ENCODE measurements around the gene ERGIC1.
A peak's percentile ranks its signal among the peaks of the same experiment; 100 is the strongest.

The ERGIC1 gene

GRCh38 chr5:172898843-172899369, 64.9 kb downstream of the ERGIC1 start:
- Mint-ChIP-seq H3K4me1 (peaks cover 51% of the 10 kb centered on the region), H3K4me3 (no peak overlapping the region), H3K9me3 (no peaks in the 10 kb centered on the region), H3K27me3 (ENCODE audit: low read depth, poor library complexity) (peaks cover 6% of the 10 kb centered on the region), H3K27ac (no peak overlapping the region), H3K36me3 (ENCODE audit: low read depth) (peaks cover 24% of the 10 kb centered on the region)
- DNase-seq: no peak
- TF ChIP-seq CTCF (IDR thresholded peaks at IDR 0.05): no peak

- Mint-ChIP-seq H3K4me3 (no peak overlapping the region), H3K36me3 (ENCODE audit: low read depth) (peaks cover 27% of the 10 kb centered on the region), H3K27me3 (ENCODE audit: low read depth, poor library complexity) (peaks cover 6% of the 10 kb centered on the region), H3K4me1 (peaks cover 56% of the 10 kb centered on the region), H3K9me3 (no peaks in the 10 kb centered on the region), H3K27ac (no peak overlapping the region)
- no peak for TF ChIP-seq CTCF (IDR thresholded peaks at IDR 0.05)
- DNase-seq: no peak
Measured at GRCh38 chr5:172899436-172899835, 65.4 kb downstream of the ERGIC1 start.

DNA sequence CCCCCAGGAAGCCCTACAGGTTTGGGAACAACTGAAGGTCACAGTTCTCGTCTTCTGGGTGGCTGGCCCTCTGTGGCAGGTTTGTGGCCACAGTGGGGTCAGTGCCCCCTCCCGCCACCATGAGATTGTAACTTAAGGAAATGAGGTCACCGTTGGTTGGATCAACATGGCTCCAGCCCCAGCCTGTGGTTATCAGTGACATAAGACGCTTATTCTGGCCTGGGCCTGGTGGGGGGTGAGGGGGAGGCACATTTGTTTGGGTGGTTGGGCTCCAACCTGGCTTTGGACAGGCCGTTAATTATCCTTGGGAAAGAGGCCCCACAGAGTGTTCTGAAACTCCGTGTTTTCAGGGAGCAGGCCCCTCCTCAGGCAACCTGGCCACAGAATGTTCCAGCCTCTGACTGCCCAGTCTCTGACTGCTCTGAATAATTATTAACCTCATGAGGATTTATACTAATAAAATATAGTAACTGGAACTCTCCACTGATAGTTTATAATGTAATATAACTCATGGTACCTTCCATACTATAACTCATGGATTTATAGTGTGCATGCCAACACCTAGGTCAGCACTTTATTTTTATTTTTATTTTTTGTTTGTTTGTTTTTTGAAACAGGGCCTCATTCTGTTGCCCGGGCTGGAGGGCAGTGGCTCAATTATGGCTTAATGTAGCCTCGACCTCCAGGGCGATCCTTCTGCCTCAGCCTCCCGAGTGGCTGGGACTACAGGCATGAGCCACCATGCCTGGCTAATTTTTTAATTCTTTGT, 67.1 kb downstream of the ERGIC1 start:
- Mint-ChIP-seq H3K4me3 (peak overlapping the region; percentile 9), H3K27me3 (ENCODE audit: low read depth, poor library complexity) (peaks cover 6% of the 10 kb centered on the region), H3K4me1 (peaks cover 74% of the 10 kb centered on the region), H3K36me3 (ENCODE audit: low read depth) (peaks cover 22% of the 10 kb centered on the region), H3K27ac (peak overlapping the region; percentile 77), H3K9me3 (no peaks in the 10 kb centered on the region)
- peak; percentile 51 for DNase-seq
- TF ChIP-seq CTCF (IDR thresholded peaks at IDR 0.05): no peak

GRCh38 chr5:172901788-172902496, 67.9 kb downstream of the ERGIC1 start:
- DNase-seq: peak; percentile 21
- Mint-ChIP-seq H3K27me3 (ENCODE audit: low read depth, poor library complexity) (peaks cover 6% of the 10 kb centered on the region), H3K27ac (peak overlapping the region; percentile 69), H3K9me3 (no peaks in the 10 kb centered on the region), H3K4me3 (no peak overlapping the region), H3K4me1 (peaks cover 79% of the 10 kb centered on the region), H3K36me3 (ENCODE audit: low read depth) (peaks cover 19% of the 10 kb centered on the region)
- TF ChIP-seq CTCF (IDR thresholded peaks at IDR 0.05): no peak

DNA sequence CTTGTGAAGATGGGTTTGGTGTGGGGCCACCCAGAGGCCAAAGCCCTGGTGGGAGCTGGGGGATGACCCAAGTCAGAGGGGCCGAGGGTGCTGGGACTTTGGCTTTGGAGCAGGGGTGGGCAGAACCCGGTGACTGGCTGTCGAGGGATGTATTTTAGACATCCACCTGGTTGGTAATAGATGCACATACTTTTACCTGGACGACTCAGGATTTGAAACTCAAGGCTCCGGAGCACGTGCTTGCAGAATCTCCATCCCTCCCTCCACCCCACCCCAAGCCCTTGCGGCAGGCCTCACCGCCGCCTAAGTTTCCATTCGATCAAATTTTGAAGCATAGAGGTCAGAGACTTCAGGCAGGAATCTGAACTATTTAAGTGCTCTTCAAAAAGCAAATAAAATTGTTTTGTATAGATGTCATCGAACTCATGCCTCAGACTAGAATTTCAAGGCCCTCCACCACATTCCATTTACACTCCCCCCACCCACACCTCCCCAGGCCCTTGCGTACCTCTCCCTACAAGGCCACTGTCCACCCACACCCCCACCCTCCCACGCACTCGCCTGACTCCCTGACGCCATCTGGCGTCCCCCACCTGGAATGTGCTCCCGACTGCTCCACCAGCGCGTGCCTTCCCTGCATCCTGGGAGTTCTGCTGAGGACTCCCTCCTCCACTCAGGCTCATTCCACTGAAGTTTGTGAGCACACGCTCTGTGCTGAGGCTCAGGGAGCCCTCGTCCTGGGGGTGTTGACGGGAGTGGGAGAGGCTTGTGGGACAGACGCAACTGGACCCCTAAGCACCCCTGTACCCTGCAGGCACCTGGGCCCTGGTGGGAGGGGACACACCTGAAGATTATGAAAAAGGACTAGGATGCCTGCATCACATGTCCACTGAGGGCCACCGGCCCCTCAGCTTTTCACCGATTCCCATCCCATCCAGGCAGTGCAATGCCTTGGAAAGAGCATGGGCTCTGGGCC, 68.7 kb downstream of the ERGIC1 start:
- H3K27ac Mint-ChIP-seq: peak overlapping the region; percentile 75
- H3K27me3 Mint-ChIP-seq (ENCODE audit: low read depth, poor library complexity): peaks cover 6% of the 10 kb centered on the region
- TF ChIP-seq CTCF (IDR thresholded peaks at IDR 0.05): peak; percentile 28
- H3K4me1 Mint-ChIP-seq: peaks cover 77% of the 10 kb centered on the region
- DNase-seq: peak; percentile 62
- H3K9me3 Mint-ChIP-seq: no peaks in the 10 kb centered on the region
- peaks cover 18% of the 10 kb centered on the region for H3K36me3 Mint-ChIP-seq (ENCODE audit: low read depth)
- no peak overlapping the region for H3K4me3 Mint-ChIP-seq

All from nephron progenitor cell (in vitro differentiated cells).